LNCAP (cell line): ENCODE data around the gene HJURP.

ENCODE experiments used
- TF ChIP-seq, protein P1 (sequence below): fragments of 450-650 bp; IDR thresholded peaks from 2 replicates; pipeline ENCODE4 v1.5.1; 2017; ENCODE audit warnings: mild to moderate bottlenecking

Gene HJURP, protein sequence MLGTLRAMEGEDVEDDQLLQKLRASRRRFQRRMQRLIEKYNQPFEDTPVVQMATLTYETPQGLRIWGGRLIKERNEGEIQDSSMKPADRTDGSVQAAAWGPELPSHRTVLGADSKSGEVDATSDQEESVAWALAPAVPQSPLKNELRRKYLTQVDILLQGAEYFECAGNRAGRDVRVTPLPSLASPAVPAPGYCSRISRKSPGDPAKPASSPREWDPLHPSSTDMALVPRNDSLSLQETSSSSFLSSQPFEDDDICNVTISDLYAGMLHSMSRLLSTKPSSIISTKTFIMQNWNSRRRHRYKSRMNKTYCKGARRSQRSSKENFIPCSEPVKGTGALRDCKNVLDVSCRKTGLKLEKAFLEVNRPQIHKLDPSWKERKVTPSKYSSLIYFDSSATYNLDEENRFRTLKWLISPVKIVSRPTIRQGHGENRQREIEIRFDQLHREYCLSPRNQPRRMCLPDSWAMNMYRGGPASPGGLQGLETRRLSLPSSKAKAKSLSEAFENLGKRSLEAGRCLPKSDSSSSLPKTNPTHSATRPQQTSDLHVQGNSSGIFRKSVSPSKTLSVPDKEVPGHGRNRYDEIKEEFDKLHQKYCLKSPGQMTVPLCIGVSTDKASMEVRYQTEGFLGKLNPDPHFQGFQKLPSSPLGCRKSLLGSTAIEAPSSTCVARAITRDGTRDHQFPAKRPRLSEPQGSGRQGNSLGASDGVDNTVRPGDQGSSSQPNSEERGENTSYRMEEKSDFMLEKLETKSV

DNA sequence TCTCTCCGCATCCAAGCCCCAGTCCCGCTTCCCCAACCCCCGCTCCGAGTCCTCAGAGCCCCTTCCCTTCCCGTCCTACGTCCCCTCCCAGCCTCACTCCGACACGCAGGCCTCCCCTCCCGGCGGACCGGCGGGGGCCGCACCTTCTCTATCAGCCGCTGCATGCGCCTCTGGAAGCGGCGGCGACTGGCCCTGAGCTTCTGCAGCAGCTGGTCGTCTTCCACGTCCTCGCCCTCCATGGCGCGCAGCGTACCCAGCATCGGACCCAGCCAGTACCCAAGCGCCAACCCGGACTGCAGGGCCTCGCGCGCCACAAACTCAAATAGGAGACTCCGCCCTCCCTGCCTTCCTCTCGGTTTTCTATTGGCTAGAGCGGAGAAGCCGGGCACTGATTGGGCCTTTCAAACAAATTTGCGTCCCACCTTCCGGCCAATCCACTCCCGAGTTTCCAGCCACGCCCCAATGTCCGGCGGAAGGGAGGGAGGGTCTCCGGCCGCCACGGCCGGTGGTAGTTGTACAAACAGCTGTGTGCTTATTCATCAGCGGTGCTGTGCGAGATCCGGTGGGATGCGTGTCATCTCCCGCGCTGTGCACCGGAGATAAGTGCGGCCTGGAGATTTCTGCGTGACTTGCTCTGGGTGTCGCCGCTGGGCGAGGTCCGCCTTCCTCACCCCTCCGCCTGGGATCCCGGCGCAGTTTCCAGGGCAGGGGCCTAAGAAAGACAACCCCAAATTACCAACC is at the start of gene HJURP:
Gene HJURP, minus strand, starts transcription at position 295 of the 741 bp plus-strand sequence. Its CDS starts 35 bp downstream, at position 260.
- TF ChIP-seq, protein P1, sequence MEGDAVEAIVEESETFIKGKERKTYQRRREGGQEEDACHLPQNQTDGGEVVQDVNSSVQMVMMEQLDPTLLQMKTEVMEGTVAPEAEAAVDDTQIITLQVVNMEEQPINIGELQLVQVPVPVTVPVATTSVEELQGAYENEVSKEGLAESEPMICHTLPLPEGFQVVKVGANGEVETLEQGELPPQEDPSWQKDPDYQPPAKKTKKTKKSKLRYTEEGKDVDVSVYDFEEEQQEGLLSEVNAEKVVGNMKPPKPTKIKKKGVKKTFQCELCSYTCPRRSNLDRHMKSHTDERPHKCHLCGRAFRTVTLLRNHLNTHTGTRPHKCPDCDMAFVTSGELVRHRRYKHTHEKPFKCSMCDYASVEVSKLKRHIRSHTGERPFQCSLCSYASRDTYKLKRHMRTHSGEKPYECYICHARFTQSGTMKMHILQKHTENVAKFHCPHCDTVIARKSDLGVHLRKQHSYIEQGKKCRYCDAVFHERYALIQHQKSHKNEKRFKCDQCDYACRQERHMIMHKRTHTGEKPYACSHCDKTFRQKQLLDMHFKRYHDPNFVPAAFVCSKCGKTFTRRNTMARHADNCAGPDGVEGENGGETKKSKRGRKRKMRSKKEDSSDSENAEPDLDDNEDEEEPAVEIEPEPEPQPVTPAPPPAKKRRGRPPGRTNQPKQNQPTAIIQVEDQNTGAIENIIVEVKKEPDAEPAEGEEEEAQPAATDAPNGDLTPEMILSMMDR, result no peak

DNA sequence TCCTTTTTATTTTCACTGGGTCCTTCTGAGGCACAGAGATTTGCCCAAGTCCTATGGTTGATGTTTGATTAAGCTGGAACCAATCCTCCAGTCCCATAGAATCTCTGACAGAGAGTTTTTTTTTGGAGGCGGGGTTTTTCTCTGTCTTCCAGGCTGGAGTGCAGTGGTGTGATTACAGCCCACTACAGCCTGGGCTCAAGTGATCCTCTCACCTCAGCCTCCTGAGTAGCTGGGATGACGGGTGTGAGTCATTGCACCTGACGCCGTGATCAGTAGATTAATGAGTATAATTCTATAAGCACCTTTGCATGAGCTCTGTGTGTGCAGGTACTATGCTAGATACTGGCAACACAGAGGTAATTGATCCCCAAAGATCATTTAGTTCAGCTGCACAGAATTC is 47.5 kb upstream of the HJURP start:
- TF ChIP-seq, protein P1, result no peak

DNA sequence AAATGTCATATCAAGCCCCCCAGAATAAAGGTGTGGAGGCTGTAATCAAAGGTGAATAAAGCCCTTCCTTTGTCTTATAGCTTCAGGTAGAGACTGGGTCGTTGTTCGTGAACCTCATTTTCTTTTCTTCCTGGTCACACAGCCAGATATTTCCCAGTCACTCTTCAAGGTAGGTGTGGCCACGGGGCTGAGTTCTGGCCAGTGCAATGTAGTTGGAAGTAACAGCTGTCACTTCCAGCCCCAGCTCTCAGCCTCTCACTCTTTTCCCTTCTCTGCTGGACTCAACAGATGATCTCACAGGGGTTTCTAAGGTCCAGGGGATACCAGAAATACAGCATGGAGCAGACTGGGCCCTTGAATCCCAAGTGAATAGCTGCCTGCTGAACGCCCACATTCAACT is 47.0 kb upstream of the HJURP start:
- TF ChIP-seq, protein P1, result no peak

DNA sequence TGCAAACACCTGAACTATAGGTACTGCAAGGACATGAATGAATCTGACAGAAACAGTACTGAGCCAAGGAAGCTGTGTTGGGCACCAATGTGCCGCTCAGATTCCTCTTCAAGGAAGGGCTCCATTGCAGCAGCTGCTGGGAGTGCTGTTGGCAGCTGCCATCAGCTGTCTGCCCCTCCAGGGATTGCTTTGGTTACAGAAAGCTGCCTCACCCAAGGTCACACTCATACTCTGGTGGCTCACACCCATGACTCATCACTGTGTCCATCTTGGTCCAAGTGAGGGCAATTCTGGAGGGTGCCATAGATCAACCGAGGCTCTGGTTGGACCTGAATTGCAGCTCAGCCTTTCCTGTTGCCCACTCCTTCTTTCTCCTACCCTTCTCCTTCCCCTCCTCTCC is 38.5 kb upstream of the HJURP start:
- TF ChIP-seq, protein P1, result no peak

DNA sequence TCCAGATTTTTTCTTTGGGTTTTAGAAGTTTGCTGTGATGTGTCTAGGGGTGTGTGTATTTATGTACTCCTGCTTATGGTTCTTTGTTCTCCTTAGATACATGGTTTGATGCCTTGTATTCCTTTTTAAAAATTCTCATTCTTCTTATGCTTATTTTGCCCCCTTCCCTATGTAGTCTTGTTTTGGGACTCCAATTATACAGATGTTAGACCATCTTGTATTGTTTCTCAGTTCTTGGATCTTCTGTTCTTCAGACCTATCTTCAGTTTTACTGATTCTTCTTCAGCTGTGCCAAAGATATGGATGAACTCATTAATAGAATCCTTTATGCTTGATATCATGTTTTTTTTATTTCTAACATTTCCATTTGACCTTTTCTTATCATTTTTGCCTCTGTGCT is 28.0 kb upstream of the HJURP start:
- TF ChIP-seq, protein P1, result no peak

DNA sequence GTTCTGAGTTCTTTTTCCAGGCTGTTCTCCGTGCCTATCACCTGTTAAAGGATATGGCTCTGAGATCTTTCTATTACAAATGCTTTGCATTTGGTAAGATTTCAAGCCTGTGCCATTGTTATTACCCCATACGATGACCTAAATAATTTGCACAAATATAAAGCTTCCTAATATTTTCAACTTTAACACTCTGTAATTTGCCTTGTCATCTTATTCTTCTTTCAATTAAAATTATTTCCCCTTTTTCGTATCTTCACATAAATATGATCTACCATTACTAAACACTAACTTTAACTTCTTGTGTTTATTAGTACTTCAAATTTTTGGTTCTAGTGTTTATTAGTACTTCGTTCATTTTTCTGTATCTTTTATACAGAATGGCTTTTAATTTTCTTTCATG is 17.1 kb upstream of the HJURP start:
- TF ChIP-seq, protein P1, result no peak

DNA sequence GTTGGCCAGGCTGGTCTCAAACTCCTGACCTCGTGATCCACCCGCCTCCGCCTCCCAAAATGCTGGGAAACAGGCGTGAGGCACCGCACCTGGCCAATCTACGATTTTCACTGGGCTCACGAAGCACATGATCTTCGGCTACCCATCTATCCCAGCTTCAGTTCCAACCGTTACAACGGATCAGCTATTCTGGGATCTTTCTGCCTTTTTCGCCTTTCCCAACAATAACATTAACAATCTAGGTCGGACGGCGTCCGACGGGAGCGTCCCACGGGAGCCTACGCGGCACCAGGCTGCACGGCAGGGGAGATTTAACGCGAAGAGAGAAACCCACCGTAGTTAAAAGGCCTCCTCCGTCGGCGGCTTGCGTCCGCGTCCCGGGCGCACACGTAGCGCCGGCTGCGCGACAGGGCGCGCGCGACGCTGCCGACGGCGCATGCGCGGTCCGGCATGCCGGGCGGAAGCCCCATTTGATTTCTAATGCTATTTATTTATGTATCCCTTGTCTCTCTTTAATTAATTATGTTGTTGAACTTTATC is 13.7 kb upstream of the HJURP start, which contains the start of gene MSL3B:
Gene MSL3B, minus strand, starts transcription at position 394 of the 540 bp plus-strand sequence.
- TF ChIP-seq, protein P1, result no peak
